Adipocyte (in vitro differentiated cells): ENCODE data around the gene IL17RA.

Source experiments
- DNase-seq: peaks from one replicate; pipeline ENCODE4 v3.0.0-alpha.2; 2015; ENCODE audit warnings: low read depth
- H3K27me3 ChIP-seq: replicated peaks from 2 replicates; pipeline ENCODE4 v1.7.0; 2013; ENCODE audit warnings: mild to moderate bottlenecking, low read length, moderate library complexity; ENCODE audit not compliant: control insufficient read depth, insufficient read depth
- H3K36me3 ChIP-seq: 2 replicates; pipeline ENCODE4 v1.7.0; 2013; ENCODE audit warnings: low read length, mild to moderate bottlenecking, moderate library complexity; ENCODE audit not compliant: control insufficient read depth, insufficient read depth, severe bottlenecking
- H3K4me1 ChIP-seq: 2 replicates; pipeline ENCODE4 v1.7.0; 2013; ENCODE audit warnings: mild to moderate bottlenecking, low read length, moderate library complexity; ENCODE audit not compliant: control insufficient read depth, insufficient read depth
- H3K4me3 ChIP-seq: 2 replicates; pipeline ENCODE4 v1.7.0; 2013; ENCODE audit warnings: mild to moderate bottlenecking, low read length, moderate library complexity
- H3K9ac ChIP-seq: 2 replicates; pipeline ENCODE4 v1.7.0; 2013; ENCODE audit warnings: mild to moderate bottlenecking, low read length, moderate library complexity
- H3K9me3 ChIP-seq: 2 replicates; pipeline ENCODE4 v1.7.0; 2013; ENCODE audit warnings: mild to moderate bottlenecking, low read length, moderate library complexity; ENCODE audit not compliant: control insufficient read depth

IL17RA gene

GRCh38 chr22:17164392-17165024, 79.7 kb downstream of the IL17RA start:
- no peak for DNase-seq
- Histone ChIP-seq H3K27me3 (no peaks in the 10 kb centered on the region), H3K4me1 (peaks cover 21% of the 10 kb centered on the region), H3K9me3 (no peaks in the 10 kb centered on the region), H3K9ac (no peak overlapping the region), H3K4me3 (no peak overlapping the region), H3K36me3 (no peaks in the 10 kb centered on the region)
